AML-193 (cell line): ENCODE data around the gene PRKN.

Experiments
- DNase-seq, 2 experiments: peaks; one replicate each; lab custom pipeline; 2025; lab: John Stamatoyannopoulos, UW

Gene PRKN

GRCh38 chr6:161956082-161956481 lies 771.5 kb downstream of the PRKN start:
- DNase-seq = no peak

GRCh38 chr6:161954699-161955276 lies 772.8 kb downstream of the PRKN start:
- DNase-seq = no peak

GRCh38 chr6:161954077-161954476 lies 773.5 kb downstream of the PRKN start:
- DNase-seq = no peak

- no peak for DNase-seq
Observed at GRCh38 chr6:161951126-161951525, 776.4 kb downstream of the PRKN start.

- no peak for DNase-seq
Observed at GRCh38 chr6:161949531-161949930, 778.0 kb downstream of the PRKN start.

- DNase-seq = no peak
Observed at GRCh38 chr6:161948462-161948861, 779.1 kb downstream of the PRKN start.

- no peak for DNase-seq
Observed at GRCh38 chr6:161947371-161947770, 780.2 kb downstream of the PRKN start.

GRCh38 chr6:161946461-161946860 lies 781.1 kb downstream of the PRKN start:
- no peak for DNase-seq

GRCh38 chr6:161943561-161943960 lies 784.0 kb downstream of the PRKN start:
- DNase-seq = no peak

- no peak for DNase-seq
Observed at GRCh38 chr6:161941565-161941964, 786.0 kb downstream of the PRKN start.

GRCh38 chr6:161940519-161940918 lies 787.0 kb downstream of the PRKN start:
- DNase-seq = no peak

GRCh38 chr6:161926324-161926723 lies 801.2 kb downstream of the PRKN start:
- no peak for DNase-seq

- no peak for DNase-seq
Observed at GRCh38 chr6:161924516-161925116, 803.0 kb downstream of the PRKN start.

- DNase-seq = peak; percentile 48 to 51
Observed at GRCh38 chr6:161922631-161923119, 804.9 kb downstream of the PRKN start.

- DNase-seq = no peak
Observed at GRCh38 chr6:161921602-161922395, 805.8 kb downstream of the PRKN start.

GRCh38 chr6:161919691-161920090 lies 807.9 kb downstream of the PRKN start:
- no peak for DNase-seq

- no peak for DNase-seq
Observed at GRCh38 chr6:161918628-161919205, 808.8 kb downstream of the PRKN start.

GRCh38 chr6:161918109-161918531 lies 809.4 kb downstream of the PRKN start:
- DNase-seq = no peak

- no peak for DNase-seq
Observed at GRCh38 chr6:161917645-161918044, 809.9 kb downstream of the PRKN start.

GRCh38 chr6:161915456-161915964 lies 812.1 kb downstream of the PRKN start:
- no peak for DNase-seq

- no peak for DNase-seq
Observed at GRCh38 chr6:161908872-161909271, 818.7 kb downstream of the PRKN start.

- DNase-seq = no peak
Observed at GRCh38 chr6:161906571-161906970, 821.0 kb downstream of the PRKN start.
